Nephron (organoid): ENCODE data around the gene LRP10.

Experiments used
- H3K27ac Mint-ChIP-seq, 3 experiments: 2 replicates each; pipeline ENCODE4 v1.8.0; 2020; ENCODE audit warnings: mixed read lengths in 3 of 3, mild to moderate bottlenecking in 2 of 3, moderate library complexity in 1 of 3
- H3K27me3 Mint-ChIP-seq: 2 replicates; pipeline ENCODE4 v1.8.0; 2021; ENCODE audit warnings: low read depth, mild to moderate bottlenecking, moderate library complexity, mixed read lengths
- H3K36me3 Mint-ChIP-seq: 2 replicates; pipeline ENCODE4 v1.8.0; 2020; ENCODE audit warnings: low read depth, mixed read lengths
- H3K4me1 Mint-ChIP-seq: 2 replicates; pipeline ENCODE4 v1.8.0; 2020; ENCODE audit warnings: mixed read lengths
- H3K4me3 Mint-ChIP-seq, 3 experiments: 2 replicates each; pipeline ENCODE4 v1.8.0; 2020; ENCODE audit warnings: mild to moderate bottlenecking in 3 of 3, mixed read lengths in 3 of 3, moderate library complexity in 2 of 3
- H3K9me3 Mint-ChIP-seq: 2 replicates; pipeline ENCODE4 v1.8.0; 2020; ENCODE audit warnings: mixed read lengths
- CTCF ChIP-seq, 3 experiments: fragments of 200-600 bp; sonication (generic); IDR thresholded peaks; one replicate each; pipeline ENCODE4 v1.5.0; 2021; ENCODE audit warnings: antibody characterized with exemption in 3 of 3; ENCODE audit not compliant: unreplicated experiment in 3 of 3

The LRP10 gene

DNA sequence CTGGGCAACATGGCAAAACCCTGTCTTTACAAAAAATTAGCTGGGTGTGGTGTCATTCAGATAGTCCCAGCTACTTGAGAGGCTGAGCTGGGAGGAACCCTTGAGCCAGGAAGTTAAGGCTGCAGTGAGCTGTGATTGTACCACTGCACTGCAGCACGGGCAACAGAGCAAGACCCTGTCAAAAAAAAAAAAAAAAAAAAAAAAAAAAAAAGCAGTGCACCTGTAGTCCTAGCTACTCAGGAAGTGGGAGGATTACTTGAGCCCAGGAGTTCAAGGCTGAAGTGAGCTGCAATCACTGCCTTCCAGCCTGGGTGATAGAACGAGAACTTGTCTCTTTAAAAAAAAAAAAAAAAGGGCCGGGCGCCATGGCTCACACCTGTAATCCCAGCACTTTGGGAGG lies 17.1 kb downstream of the LRP10 start:
- Mint-ChIP-seq H3K4me1 (peaks cover 37% of the 10 kb centered on the region), H3K36me3 (peaks cover 4% of the 10 kb centered on the region), H3K9me3 (no peaks in the 10 kb centered on the region), H3K27me3 (peaks cover 5% of the 10 kb centered on the region), H3K4me3 (no peak overlapping the region), H3K27ac (no peak overlapping the region)
- no peak for TF ChIP-seq CTCF (IDR thresholded peaks at IDR 0.05; ENCODE audit: unreplicated experiment in 3 of 3)

DNA sequence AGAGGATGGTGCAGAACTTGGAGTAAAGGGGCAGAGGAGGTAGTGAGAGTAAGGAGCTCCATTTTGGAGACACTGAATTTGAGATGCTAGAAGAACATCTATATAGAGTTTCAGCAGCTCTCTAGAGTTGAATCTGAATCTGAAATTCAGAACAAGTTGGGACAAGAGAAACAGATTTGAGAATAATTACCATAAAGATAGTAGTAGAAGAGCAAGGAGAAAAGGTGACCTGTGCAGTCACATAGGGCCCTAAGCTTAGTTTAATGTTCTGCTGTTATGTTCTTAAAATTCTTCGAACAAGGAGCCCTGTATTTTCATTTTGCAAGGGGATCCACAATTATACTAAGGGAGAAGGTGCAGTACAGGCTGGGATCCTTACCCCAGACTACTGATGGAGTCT lies 18.9 kb downstream of the LRP10 start:
- Mint-ChIP-seq H3K9me3 (no peaks in the 10 kb centered on the region), H3K27ac (peak overlapping the region in 1 of 3 experiments; percentile 14), H3K27me3 (no peaks in the 10 kb centered on the region)

DNA sequence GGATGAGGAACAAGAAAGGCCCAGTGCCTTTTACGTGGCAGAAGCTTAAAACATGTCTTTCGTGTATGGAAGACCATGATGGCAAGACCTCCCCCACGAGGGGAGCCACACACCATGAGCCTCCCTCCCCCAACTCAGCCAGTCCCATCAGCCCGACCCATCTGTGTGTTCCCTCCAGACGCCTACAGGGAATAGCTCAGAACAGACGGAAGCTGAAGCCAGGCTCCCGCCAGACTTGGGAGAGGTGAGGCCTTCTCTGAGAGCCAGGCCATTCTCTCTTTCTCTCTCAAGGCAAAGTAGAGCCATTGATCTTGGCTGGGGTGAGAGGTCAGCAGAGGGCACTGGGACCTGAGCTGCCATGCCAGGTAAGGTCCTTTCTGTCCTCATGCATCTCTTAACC lies 20.9 kb downstream of the LRP10 start:
- H3K9me3 Mint-ChIP-seq, result no peaks in the 10 kb centered on the region

More for the DNA sequence above, 18.9 kb downstream of the LRP10 start:
- H3K36me3 Mint-ChIP-seq, result peaks cover 4% of the 10 kb centered on the region
- H3K4me3 Mint-ChIP-seq, result no peak overlapping the region
- no peak for TF ChIP-seq CTCF (IDR thresholded peaks at IDR 0.05; ENCODE audit: unreplicated experiment in 3 of 3)
- peaks cover 23% of the 10 kb centered on the region for H3K4me1 Mint-ChIP-seq

GRCh38 chr14:22893706-22894105 lies 22.2 kb downstream of the LRP10 start:
- H3K27ac Mint-ChIP-seq, result no peak overlapping the region
- no peak overlapping the region for H3K4me3 Mint-ChIP-seq
- peaks cover 11% of the 10 kb centered on the region for H3K36me3 Mint-ChIP-seq
- no peaks in the 10 kb centered on the region for H3K27me3 Mint-ChIP-seq
- H3K4me1 Mint-ChIP-seq, result no peaks in the 10 kb centered on the region
- TF ChIP-seq CTCF (IDR thresholded peaks at IDR 0.05; ENCODE audit: unreplicated experiment in 3 of 3), result no peak
- H3K9me3 Mint-ChIP-seq, result no peaks in the 10 kb centered on the region

More for the DNA sequence above, 20.9 kb downstream of the LRP10 start:
- no peak for TF ChIP-seq CTCF (IDR thresholded peaks at IDR 0.05; ENCODE audit: unreplicated experiment in 3 of 3)
- H3K4me3 Mint-ChIP-seq, result no peak overlapping the region
- no peak overlapping the region for H3K27ac Mint-ChIP-seq
- peaks cover 7% of the 10 kb centered on the region for H3K4me1 Mint-ChIP-seq
- H3K36me3 Mint-ChIP-seq, result peaks cover 4% of the 10 kb centered on the region
- H3K27me3 Mint-ChIP-seq, result no peaks in the 10 kb centered on the region

GRCh38 chr14:22895402-22895801 lies 23.9 kb downstream of the LRP10 start:
- H3K36me3 Mint-ChIP-seq, result peaks cover 14% of the 10 kb centered on the region
- H3K4me1 Mint-ChIP-seq, result no peaks in the 10 kb centered on the region
- no peak for TF ChIP-seq CTCF (IDR thresholded peaks at IDR 0.05; ENCODE audit: unreplicated experiment in 3 of 3)
- H3K27me3 Mint-ChIP-seq, result no peaks in the 10 kb centered on the region
- no peak overlapping the region for H3K27ac Mint-ChIP-seq
- H3K4me3 Mint-ChIP-seq, result no peak overlapping the region
- H3K9me3 Mint-ChIP-seq, result no peaks in the 10 kb centered on the region

DNA sequence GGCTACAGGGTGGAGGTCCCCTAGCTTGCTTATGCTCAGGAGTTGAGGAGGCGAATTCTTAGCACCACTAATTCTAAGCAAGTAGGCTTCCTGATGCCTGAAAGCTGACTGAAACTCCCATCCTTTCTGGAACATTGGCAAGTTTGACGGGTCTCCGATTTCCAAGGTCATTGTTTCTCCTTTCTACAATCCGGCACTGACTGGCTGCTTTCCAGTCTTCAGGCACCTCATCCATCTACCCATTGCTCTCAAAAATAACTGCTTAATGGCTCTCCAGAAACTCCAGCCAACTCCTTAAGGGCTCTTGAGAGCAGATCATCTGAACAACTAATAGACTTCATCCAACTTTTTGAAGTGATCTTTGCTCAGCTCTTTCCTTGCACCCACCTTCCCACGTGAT lies 24.8 kb downstream of the LRP10 start:
- no peak overlapping the region for H3K4me3 Mint-ChIP-seq
- TF ChIP-seq CTCF (IDR thresholded peaks at IDR 0.05; ENCODE audit: unreplicated experiment in 3 of 3), result no peak
- H3K36me3 Mint-ChIP-seq, result peaks cover 23% of the 10 kb centered on the region
- H3K27ac Mint-ChIP-seq, result no peak overlapping the region
- H3K4me1 Mint-ChIP-seq, result no peaks in the 10 kb centered on the region
- no peaks in the 10 kb centered on the region for H3K9me3 Mint-ChIP-seq
- no peaks in the 10 kb centered on the region for H3K27me3 Mint-ChIP-seq
